GM21515 (cell line): Measurements from ENCODE around the gene TIMELESS.
"Not testable (repeated sequence)": the region's sequence is repeated elsewhere in the genome, so short reads cannot be mapped to it uniquely, and the experiment has no call there.

Experiments used
- ATAC-seq: cut with Tn5 transposase; IDR thresholded peaks from one replicate; pipeline ENCODE4 v1.9.1; 2021; ENCODE audit not compliant: unreplicated experiment

The TIMELESS gene

GRCh38 chr12:56468216-56469006 lies 19.2 kb upstream of the TIMELESS start, which contains the start of gene SPRYD4:
SPRYD4 (plus strand) TSS chr12:56468578; CDS start chr12:56468592, 14 bp downstream.
- ATAC-seq = peak; percentile 85

DNA sequence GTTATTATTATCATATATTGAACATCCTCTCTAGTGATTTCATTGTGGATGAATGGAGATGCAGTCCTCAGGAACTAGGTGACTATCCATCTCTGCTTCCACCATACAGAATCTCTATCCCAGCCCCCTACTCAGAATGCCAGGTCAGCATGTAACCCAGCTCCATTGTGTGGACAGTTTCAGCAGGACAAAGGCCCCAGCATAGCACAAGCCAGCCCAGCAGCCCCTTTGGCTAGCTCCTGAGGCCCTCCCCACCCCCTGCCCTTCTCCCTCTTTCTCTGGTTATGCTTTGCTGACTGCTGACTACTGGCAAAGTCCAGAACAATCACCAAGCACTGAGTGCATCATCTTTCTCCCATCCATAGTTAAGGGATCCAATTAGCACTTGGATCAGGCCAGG lies 13.3 kb upstream of the TIMELESS start:
- ATAC-seq = no peak

DNA sequence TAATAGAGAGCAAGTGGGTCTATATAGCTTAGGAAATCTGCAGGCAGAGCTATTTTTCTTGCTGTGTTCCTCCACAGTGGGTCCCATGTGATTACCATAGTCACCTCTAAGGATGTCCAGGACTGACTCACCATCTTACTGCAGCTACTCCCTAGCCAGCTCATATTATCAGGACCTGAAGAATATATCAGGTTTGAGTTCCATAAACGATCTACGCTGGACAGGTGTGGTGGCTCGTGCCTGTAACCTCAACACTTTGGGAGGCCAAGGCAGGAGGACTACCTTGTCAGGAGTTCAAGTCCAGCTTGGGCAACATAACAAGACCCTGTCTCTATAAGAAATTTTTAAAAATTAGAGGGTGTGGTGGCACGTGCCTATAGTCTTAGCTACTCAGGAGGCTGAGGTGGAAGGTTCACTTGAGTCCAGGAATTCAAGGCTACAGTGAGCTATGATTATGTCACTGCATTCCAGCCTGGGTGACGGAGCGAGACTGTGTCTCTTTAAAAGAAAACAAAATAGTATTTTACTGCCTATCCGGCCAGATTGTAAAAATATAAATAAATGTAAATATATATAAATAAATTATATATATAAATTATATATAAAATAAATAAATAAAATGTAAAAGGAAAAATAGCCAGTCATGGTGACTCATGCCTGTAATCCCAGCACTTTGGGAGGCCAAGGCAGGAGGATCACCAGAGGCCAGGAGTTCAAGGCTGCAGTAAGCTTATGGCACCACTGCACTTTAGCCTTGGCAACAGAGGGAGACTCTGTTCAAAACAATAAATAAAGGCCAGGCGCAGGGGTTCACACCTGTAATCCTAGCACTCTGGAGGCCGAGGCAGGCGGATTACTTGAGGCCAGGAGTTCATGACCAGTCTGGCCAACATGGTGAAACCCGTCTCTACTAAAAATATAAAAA lies 12.3 kb upstream of the TIMELESS start:
- no peak for ATAC-seq

- ATAC-seq = no peak
These were observed 8.6 kb upstream of the TIMELESS start for GRCh38 chr12:56457817-56458216.

DNA sequence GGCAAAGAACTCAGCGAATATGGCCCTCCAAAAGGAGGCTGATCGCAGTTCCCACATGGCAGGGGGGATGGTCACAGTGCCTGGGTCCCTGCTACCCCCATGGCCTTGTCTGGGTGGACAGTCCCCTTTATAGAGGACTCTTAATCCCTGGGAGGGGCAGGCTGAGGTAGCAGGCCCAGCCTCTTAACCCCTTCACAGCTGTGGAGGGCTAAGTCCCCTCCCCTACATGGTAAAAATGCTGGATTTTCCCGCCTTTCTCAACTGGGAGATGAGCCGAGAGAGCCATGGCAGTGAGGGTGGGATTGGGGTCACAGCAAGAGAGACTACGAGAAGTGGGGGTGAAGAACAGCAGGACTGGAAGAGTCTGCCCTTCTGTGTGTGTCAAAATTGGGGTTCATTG lies 5.3 kb upstream of the TIMELESS start, which contains the start of gene MIP:
Gene MIP, minus strand, starts transcription at position 101 of the 400 bp plus-strand sequence. Its CDS starts 44 bp downstream, at position 57.
- no peak for ATAC-seq

DNA sequence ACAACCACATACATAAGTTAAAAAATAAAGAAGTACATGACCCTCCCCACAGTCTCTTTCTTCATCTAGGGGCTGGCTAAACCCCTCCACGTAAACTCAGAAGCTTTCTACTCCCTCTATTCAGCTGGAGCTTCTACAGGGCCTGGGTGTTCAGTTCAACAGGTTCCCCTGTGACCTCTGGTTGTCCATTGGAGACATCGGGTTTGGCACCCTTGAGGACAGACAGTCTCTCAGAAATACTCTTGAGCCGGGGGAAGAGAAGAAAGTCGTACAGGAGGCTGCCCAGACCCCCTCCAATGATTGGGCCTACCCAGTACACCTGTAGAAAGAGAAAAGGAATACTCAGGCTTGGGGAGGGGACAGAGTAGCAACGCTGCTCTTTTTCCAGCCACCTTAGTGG lies 1.9 kb upstream of the TIMELESS start:
- no peak for ATAC-seq

DNA sequence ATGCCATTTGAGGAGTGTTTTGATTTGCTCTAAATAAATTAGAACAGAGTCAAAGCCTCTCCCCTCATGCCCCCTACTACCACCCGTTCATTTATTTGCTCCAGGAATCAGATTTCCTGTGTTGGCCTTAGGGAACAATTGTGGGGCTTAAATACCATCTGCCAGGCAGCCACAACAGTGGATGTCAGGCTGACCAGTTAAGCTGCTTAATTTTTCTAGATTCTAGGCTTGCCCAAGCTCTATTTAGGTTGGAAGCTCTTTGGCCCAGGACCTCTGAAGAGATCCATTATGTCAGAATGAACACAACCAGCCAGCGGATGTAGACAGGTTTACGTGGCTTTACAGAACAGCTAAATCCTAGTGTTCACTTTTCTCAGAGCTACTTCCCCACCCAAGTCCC lies 1.0 kb upstream of the TIMELESS start:
- ATAC-seq = no peak

DNA sequence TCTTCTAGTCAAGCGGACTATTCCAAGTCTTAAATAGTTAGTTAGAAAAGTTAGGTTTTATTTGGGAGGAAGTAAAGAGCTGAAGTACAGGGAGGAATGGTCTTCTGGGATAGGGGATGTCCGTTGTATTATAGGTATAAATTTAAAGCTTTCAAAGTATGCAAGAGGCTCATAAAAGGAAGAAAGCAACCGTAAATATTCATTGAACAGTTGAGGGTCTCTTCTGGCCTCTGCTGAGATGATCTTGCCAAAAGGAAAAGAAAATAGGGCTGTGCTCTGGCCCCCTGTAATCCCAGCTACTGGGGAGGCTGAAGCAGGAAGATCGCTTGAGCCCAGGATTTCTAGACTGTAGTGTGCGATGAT lies 377 bp upstream of the TIMELESS start:
- ATAC-seq = no peak

DNA sequence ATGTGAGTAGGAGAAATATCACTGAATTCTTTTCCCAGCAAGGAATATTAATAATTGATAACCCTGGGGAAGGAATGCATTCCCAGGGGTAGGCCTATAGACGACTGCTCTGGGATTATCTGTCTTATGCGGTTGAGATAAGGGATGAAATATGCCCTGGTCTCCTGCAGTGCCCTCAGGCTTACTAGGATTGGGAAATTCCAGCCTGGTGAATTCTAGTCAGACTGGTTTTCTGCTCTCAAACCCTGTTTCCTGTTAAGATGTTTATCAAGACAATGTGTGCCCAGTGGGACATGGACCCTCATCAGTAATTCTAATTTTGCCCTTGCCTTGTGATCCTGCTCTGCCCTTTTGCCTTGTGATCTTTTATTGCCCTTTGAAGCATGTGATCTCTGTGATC lies 6.0 kb downstream of the TIMELESS start:
- not testable (repeated sequence) for ATAC-seq

- no peak for ATAC-seq
These were observed 11.6 kb downstream of the TIMELESS start for GRCh38 chr12:56437430-56438176.

DNA sequence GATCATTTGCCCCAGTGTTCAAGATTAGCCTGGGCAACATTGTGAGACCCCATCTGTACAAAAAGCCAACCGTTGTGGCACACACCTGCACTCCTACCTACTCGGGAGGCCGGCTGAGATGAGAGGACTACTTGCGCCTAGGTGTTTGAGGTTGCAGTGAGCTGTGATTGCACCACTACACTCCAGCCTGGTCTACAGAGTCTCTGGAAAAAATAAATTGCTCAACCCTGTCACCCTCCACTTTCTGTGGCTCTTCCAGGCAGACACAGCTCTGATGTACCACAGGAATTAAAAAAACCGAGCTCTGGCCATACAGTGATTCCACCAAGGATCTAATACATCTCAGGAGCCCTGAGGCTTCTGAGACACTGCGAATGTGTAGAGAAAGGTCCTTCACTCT lies 14.4 kb downstream of the TIMELESS start:
- no peak for ATAC-seq

GRCh38 chr12:56431850-56432249 lies 17.4 kb downstream of the TIMELESS start:
- ATAC-seq = no peak

DNA sequence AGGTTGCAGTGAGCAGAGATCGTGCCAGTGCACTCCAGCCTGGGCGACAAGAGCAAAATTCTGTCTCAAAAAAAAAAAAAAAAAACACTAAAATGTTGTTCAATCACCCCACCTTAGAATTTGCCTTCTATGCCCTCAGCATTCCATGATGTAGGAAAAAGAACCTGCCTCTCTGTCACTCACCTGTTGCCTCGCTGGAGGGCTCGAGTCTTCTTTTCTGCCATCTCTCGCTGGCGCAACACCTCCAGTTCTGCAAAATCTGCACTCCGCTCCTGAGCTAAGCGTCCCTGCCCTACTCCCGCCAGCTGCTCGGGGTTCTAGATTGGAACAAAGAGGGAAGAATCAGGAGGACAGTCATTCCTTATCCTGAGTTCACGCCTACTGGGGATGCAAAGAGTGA lies 17.9 kb downstream of the TIMELESS start:
- ATAC-seq = no peak

- no peak for ATAC-seq
These were observed 23.2 kb downstream of the TIMELESS start for GRCh38 chr12:56425940-56426438.

DNA sequence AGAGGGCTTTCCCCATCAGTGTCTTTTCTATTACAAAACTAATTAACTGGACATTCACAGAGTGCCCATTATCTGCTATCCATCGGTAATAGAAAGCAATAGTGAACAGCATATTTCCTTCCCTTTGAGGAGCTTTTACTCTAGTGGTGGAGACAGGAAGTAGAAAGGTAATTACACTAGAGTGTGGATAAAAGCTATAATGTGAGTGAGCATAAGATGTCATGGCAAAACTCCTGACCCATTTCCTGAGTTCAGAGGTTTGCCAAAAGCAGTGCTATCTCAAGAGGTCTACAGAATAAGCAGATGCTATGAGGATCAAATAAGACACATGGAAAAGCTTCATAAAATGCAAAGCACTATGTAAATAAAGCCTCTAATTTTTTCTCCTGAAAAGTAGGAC lies 24.0 kb downstream of the TIMELESS start:
- ATAC-seq = no peak

DNA sequence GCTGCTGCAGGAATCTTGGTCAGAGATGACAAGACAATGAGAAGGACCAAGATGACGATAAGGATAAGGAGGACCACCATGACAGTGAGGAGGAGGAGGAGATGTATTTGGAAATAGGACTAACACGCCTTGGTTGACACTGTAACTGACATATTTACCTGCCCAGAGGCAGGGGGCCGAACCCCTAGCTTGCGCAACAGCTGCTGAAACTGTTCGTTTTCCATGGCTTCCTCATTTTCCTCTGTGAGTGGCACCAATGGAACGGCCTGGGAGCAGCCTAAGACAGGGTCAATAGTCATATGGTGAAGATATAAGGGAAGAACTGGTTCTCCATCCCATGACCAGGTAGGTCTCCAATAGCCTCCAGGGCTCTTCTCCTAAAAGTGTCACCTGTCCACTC lies 28.8 kb downstream of the TIMELESS start:
- no peak for ATAC-seq

- ATAC-seq = no peak
These were observed 31.5 kb downstream of the TIMELESS start for GRCh38 chr12:56417739-56418138.

DNA sequence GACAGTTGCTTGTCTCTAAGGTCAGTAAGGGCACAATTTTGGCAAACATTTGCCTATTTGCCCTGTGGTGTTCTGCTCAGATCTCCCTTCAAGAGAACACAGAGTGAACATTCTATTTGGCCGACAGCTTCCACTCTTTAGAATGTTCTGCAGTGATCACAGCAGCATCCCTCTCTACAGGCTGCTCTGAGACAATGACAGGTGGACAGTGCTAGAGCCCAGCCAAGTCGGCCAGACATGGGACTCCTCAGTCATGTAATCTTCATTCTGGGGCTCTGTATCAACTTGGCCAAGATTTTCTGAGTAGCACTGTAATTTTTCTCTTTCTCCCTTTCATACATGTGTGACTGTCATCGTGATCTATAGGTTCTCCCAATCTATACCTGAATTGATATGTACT lies 34.8 kb downstream of the TIMELESS start:
- ATAC-seq = no peak

GRCh38 chr12:56413392-56413791 lies 35.8 kb downstream of the TIMELESS start:
- no peak for ATAC-seq

DNA sequence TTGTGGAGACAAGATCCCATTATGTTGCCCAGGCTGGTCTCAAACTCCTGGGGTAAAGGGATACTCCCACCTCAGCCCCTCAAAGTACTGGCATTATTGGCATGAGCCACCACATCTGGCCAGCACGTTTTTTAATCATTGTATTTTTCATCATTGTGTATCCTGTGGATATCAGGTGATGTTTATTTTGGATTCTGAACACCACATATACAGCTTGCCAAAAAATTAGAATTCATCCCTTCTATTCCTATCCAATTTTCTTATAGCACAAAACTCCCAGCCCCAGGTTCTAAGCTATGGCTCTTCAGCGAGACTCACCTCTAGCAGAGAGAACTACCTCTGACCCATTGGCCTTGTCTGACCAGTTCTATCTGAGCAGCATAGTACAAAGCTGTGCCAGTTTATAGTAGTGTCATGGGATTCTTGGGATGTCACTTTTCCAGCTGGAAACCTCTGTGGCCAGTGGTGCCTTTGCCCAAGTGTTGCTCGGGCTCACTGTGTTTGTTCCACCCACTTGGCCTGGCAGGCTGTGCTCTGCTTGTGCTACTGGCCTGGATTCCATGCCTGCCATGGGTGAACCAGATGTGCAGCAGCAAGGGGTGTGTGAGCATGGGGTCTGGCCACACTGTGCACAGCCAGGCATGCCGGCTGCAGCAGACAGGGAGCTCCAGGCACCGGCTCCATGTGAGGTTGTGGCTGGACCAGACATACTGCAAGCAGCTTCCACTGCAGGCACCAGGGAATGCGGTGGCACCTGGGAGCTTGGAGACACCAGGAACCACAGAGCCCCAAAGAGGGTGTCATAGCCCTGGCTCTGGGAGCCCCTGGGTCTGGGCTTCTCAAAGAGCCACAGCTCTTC lies 37.2 kb downstream of the TIMELESS start:
- ATAC-seq = no peak
